Measurements from ENCODE around the gene HDAC10.
A peak's percentile ranks its signal among the peaks of the same experiment; 100 is the strongest.

Gene HDAC10

DNA sequence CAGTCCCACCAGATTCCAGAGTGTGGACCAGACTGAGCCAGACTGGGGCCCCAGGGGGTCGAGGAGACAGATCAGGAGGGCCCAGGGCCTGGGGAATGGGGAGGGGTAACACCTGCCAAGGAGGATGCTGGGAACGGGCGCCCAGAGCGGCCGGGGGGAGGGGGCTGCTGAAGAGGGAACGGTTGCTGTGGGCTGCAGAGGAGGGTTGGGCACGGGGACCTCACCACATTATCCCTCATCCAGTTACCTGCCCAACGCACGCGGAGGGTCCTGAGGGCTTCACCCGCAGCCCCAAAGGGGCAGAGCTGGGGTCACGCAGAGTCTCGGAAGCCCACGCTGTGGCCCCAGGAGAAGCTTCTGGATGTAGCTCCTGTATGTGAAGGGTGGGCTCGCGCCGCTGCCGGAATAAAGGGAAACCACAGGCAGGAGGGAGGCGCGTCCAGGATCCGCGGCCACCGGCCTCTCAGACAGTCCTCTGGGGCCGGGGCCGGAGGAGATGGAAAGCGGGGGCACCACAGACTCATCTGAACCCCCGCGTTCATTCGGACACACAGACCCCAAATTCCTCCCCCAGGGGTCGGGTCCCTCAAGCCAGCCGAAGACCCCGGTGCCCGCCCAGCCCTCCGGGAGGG is 51.1 kb downstream of the HDAC10 start:
- TF ChIP-seq ZNF274 (IDR thresholded peaks at IDR 0.05; ENCODE audit: low read depth, low read length): no peak
- H3K4me3 ChIP-seq (ENCODE audit: low read length): peak overlapping the region; percentile 85

DNA sequence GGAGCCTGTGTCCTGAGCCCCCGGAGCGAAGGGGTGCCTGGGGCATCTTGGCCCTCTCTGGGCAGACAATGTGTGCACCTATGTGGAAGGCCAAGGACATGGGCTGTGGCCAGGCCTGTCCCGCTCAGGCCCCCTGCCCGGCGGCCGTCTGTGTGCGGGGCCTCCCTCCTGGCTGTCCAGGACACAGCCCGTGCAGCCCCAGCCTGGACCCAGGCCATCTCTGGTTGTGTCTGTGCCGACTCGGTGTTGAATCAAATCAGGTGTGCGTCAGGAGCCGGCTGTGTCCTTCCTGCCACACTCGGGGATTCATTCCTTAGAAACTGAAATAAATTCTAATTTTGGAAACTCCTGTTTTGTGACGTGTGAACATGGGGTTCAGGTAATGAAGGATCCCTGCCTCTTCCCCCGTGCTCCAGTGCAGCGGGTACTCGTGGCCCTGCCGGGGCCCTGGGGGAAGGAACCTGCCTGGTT is 51.8 kb downstream of the HDAC10 start:
- no peak overlapping the region for H3K4me3 ChIP-seq (ENCODE audit: low read length)
- TF ChIP-seq ZNF274 (IDR thresholded peaks at IDR 0.05; ENCODE audit: low read depth, low read length): no peak

DNA sequence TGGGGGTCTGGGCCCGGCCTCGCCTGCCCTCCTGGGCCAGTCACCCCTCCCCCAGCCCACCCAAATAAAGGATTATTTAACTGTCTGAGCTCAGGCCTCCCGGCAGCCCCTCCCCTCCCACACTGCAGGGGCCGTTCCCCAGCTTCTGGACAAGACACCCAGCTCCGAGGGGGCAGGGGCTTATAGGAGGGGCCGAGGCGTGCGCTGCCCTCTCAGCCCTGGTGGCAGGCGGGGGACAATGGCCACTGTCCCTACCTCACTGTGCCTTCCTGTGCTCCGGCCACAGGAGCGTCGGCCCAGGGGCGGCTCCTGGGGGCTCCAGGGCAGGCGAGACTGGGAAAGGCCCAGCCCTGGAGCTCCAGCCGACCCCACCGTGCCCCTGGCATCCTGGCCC is 52.4 kb downstream of the HDAC10 start:
- H3K4me3 ChIP-seq (ENCODE audit: low read length): no peak overlapping the region
- TF ChIP-seq ZNF274 (IDR thresholded peaks at IDR 0.05; ENCODE audit: low read depth, low read length): no peak

DNA sequence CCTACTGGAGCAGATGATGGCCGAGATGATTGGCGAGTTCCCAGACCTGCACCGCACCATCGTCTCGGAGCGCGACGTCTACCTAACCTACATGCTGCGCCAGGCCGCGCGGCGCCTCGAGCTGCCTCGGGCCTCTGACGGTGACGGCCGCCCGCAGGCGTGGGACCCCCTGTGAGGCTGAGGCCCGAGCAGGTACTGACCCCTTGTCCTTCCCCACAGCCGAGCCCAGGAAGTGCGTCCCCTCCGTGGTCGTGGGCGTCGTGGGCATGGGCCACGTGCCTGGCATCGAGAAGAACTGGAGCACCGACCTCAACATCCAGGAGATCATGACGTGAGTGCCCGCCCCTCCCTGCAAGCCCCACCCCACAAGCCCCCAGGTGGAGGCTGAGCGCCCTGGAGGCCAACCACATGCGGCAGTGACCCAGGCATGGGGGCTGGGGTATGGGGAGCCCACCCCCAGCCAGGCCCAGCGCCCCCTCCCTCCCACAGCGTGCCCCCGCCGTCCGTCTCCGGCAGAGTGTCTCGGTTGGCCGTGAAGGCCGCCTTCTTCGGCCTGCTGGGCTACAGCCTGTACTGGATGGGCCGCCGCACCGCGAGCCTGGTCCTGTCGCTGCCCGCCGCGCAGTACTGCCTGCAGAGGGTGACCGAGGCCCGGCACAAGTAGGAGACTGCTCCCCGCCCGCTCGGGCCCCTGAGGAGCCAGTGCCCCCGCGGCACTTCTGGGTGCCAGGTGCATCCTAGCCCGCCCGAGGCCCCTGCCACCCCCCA is 53.0 kb downstream of the HDAC10 start:
- H3K4me3 ChIP-seq (ENCODE audit: low read length): no peak overlapping the region
- TF ChIP-seq ZNF274 (IDR thresholded peaks at IDR 0.05; ENCODE audit: low read depth, low read length): no peak

DNA sequence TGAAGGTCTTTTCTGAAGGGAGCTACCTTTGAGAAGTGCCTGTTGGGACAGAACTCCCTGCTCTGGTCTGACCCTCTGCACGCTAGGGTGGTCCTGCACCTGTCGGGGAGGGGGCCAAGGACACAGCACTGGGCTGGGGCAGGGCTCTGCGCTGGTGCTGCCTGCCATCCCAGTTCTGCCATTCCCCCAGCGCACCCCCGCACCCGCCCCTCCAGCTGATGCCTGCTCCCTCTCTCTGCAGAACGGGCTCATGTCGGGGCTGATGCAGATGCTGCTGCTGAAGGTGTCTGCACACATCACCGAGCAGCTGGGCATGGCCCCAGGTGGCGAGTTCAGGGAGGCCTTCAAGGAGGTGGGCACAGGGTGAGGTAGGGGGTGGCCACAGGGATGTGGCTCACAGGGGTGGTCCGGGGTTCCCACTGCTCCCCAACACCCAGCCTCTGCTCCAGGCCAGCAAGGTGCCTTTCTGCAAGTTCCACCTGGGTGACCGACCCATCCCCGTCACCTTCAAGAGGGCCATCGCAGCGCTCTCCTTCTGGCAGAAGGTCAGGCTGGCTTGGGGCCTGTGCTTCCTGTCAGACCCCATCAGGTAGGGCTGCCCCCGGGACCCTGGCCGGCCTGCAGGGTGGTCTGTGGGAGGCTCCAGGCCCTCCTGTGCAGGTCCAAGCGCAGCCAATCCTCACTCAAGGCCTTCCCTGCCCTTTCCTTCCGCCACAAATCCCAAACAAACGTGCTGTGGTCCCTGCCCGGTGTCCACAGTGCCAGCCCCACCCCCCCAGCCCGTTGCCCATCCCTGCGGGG is 53.9 kb downstream of the HDAC10 start:
- no peak for TF ChIP-seq ZNF274 (IDR thresholded peaks at IDR 0.05; ENCODE audit: low read depth, low read length)
- H3K4me3 ChIP-seq (ENCODE audit: low read length): no peak overlapping the region

DNA sequence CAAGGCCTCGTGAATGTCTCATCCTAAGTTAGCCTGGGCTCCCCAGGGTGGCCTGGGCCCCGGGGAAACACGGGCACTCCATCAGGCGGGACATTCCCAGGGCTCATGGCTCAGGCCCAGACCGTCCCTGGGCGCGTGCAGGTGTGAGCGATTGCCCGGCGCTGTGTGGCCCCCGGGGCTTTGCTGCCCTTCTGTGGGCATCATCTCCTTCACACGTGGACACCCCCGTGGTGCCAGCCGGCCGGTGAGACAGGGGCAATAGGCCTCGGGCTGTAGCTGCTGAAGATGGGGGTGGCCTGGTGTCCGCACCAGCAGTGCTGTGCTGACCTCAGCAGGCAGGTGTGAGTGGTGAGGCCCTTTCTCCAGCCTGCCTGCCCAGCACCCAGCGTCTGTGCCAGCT is 54.8 kb downstream of the HDAC10 start:
- no peak overlapping the region for H3K4me3 ChIP-seq (ENCODE audit: low read length)
- TF ChIP-seq ZNF274 (IDR thresholded peaks at IDR 0.05; ENCODE audit: low read depth, low read length): no peak
